Fibroblast of the aortic adventitia (primary cell): ENCODE results near the gene SLC22A7. TPM values are rescaled to one million over a fixed set of nuclear protein-coding genes. Genes with fewer than 3 reads are reported as not detected.

ENCODE experiments used
- DNase-seq: peaks from one replicate; pipeline ENCODE4 v3.0.0-alpha.2; 2010; ENCODE audit warnings: low read depth
- H3K4me3 ChIP-seq: 2 replicates; pipeline ENCODE4 v1.5.1; 2011; ENCODE audit warnings: low read depth, mild to moderate bottlenecking, control low read depth, low read length, moderate library complexity
- CTCF ChIP-seq: IDR thresholded peaks from 2 replicates; pipeline ENCODE4 v1.5.1; 2011; ENCODE audit warnings: mild to moderate bottlenecking, low read length, control low read depth, inconsistent platforms; ENCODE audit not compliant: insufficient read depth
- total RNA-seq: library from RNA; depleted of rRNA; stranded (reverse); fragments of >200 nt; gene quantifications from 2 replicates; pipeline ENCODE4 v1.2.3, GENCODE V29; 2012; ENCODE audit warnings: low replicate concordance

SLC22A7 gene
- total RNA-seq, 1 donor = not detected

DNA sequence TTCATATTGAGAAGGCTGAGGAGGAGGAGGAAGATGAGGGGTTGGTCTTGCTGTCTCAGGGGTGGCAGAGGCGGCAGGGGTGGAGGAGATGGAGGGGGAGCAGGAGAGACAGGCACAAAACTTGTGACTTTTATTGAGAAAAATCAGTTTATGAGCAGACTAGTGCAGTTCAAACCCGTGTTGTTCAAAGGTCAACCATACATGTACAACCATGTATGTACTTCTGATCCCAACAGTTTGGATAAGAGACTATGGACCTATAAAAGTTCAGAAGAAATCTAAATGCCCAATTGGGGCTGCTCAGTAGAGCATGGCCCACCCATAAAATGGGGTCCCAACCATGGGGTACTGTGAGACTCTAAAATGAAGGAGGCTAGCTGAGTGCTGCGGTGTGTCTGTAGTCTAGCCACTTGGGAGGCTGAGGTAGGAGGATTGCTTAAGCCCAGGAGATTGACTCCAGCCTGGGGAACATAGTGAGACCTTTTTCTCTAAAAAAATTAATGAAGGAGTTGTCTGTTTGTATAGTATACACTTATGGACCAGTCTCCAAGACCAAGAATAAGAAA, 7.6 kb upstream of the SLC22A7 start:
- no peak for TF ChIP-seq CTCF
- H3K4me3 ChIP-seq = no peak overlapping the region
- no peak for DNase-seq

GRCh38 chr6:43290905-43291355, 7.1 kb upstream of the SLC22A7 start:
- no peak overlapping the region for H3K4me3 ChIP-seq
- no peak for TF ChIP-seq CTCF
- no peak for DNase-seq

- H3K4me3 ChIP-seq = no peak overlapping the region
- no peak for TF ChIP-seq CTCF
- no peak for DNase-seq
Observed at GRCh38 chr6:43291708-43292107, 6.4 kb upstream of the SLC22A7 start.

- TF ChIP-seq CTCF = no peak
- DNase-seq = no peak
- H3K4me3 ChIP-seq = no peak overlapping the region
Observed at GRCh38 chr6:43292341-43292740, 5.7 kb upstream of the SLC22A7 start.

DNA sequence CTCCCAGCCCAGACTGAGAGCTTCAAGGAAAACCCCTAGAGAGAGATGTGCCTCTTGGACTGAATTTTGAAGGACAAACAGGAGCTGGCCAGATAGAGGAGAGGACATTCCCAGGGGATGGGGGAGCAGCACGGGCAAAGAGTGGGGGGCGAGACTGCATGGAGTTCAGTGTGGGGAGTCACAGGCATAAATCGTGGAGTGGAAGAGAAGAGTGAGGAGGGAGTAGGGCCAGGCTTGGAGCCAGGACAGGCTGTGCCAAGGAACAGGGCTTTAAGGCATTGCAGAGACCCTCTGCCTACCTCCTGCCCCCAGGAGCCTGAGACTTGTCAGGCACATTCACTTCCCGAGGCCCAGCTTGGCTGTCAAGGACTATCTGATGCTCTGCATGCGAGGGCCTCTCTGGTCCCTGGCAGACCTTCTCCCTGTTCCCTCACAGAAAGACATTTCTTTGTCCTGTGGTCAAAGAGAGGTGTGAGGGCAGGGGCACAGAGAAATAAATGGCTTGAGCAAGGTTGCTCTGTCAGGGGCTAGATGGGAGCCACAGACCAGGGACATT, 5.2 kb upstream of the SLC22A7 start:
- DNase-seq = no peak
- TF ChIP-seq CTCF = no peak
- no peak overlapping the region for H3K4me3 ChIP-seq

DNA sequence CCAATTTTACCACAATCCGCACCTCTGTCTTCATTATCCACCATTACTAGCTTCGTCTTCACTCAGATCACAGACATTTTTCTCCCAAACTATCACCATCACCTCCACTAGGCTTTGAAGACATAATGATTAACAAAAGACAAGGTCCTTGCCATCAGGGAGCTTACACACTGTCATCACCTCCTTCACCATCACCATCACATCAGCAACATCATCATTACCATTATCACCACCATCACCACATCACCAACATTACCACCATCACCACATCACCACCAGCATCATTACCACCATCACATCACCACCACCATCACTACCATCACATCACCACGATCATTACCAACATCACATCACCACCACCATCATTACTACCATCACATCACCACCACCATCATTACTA, 4.4 kb upstream of the SLC22A7 start:
- no peak for DNase-seq
- no peak overlapping the region for H3K4me3 ChIP-seq
- TF ChIP-seq CTCF = no peak

DNA sequence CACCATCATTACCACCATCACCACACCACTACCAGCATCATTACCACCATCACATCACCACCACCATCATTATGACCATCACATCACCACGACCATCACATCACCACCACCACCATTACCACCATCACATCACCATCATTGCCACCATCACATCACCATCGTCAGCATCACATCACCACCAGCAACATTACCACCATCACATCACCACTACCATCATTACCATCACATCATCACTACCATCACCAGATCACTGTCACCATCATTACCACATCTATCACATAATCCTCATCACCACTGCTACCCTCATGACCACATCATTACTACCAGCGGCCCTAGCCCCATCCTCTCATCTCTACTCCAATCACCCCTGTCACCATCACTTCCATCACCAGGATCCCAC, 3.5 kb upstream of the SLC22A7 start:
- no peak for TF ChIP-seq CTCF

More for the DNA sequence above, 3.5 kb upstream of the SLC22A7 start:
- no peak for DNase-seq
- H3K4me3 ChIP-seq = no peak overlapping the region
